CD4-positive, alpha-beta T cell treated with Interleukin-12 subunit alpha and Interleukin-12 subunit beta, for 1 hour (primary cell): ENCODE results near the gene PCBD1.

ENCODE experiments used
- DNase-seq: peaks from one replicate; pipeline ENCODE4 v3.0.0-alpha.2; 2020

Gene PCBD1

GRCh38 chr10:70917226-70917625 is 28.9 kb upstream of the PCBD1 start:
- no peak for DNase-seq

- no peak for DNase-seq
Observed at GRCh38 chr10:70916241-70916640, 27.9 kb upstream of the PCBD1 start.

GRCh38 chr10:70915806-70916205 is 27.4 kb upstream of the PCBD1 start:
- no peak for DNase-seq

GRCh38 chr10:70915206-70915605 is 26.8 kb upstream of the PCBD1 start:
- DNase-seq = no peak

- DNase-seq = no peak
Observed at GRCh38 chr10:70914316-70914864, 26.0 kb upstream of the PCBD1 start.

GRCh38 chr10:70913893-70914240 is 25.5 kb upstream of the PCBD1 start:
- no peak for DNase-seq

GRCh38 chr10:70913191-70913892 is 25.0 kb upstream of the PCBD1 start:
- no peak for DNase-seq

- no peak for DNase-seq
Observed at GRCh38 chr10:70912556-70912955, 24.2 kb upstream of the PCBD1 start.

- no peak for DNase-seq
Observed at GRCh38 chr10:70911386-70911785, 23.0 kb upstream of the PCBD1 start.

GRCh38 chr10:70910486-70911341 is 22.3 kb upstream of the PCBD1 start:
- DNase-seq = no peak

GRCh38 chr10:70909326-70909935 is 21.1 kb upstream of the PCBD1 start:
- DNase-seq = no peak

- DNase-seq = no peak
Observed at GRCh38 chr10:70908406-70909296, 20.3 kb upstream of the PCBD1 start.

- DNase-seq = no peak
Observed at GRCh38 chr10:70907637-70908405, 19.5 kb upstream of the PCBD1 start.

GRCh38 chr10:70906953-70907636 is 18.7 kb upstream of the PCBD1 start:
- DNase-seq = no peak

- no peak for DNase-seq
Observed at GRCh38 chr10:70906031-70906783, 17.8 kb upstream of the PCBD1 start.

GRCh38 chr10:70905071-70906021 is 17.0 kb upstream of the PCBD1 start:
- DNase-seq = no peak

- peak; percentile 24 for DNase-seq
Observed at GRCh38 chr10:70903262-70903921, 15.0 kb upstream of the PCBD1 start.

- no peak for DNase-seq
Observed at GRCh38 chr10:70902661-70903261, 14.4 kb upstream of the PCBD1 start.
